Frontal cortex (tissue), 4 donors: ENCODE results near the gene ENTR1. TPM values are rescaled to one million over a fixed set of nuclear protein-coding genes. Genes with fewer than 3 reads are reported as not detected.

Experiments used
- DNase-seq, 2 donors: peaks; one replicate each; pipeline ENCODE4 v3.0.0; 2012; ENCODE audit warnings: low spot score in 2 of 2
- FAIRE-seq: peaks from 2 replicates; lab custom pipeline; 2012; peaks lifted over from hg19 to GRCh38; lab: Jason Lieb, UNC
- total RNA-seq: library from RNA; depleted of rRNA; stranded (reverse); fragments of >200 nt; gene quantifications from one replicate; pipeline ENCODE4 v1.2.3, GENCODE V29; 2014
- donor health status: control.
- donor health status: control.
- donor health status: control.

ENTR1 gene
- total RNA-seq, 1 donor from 2014 or later, result 20.0 TPM

DNA sequence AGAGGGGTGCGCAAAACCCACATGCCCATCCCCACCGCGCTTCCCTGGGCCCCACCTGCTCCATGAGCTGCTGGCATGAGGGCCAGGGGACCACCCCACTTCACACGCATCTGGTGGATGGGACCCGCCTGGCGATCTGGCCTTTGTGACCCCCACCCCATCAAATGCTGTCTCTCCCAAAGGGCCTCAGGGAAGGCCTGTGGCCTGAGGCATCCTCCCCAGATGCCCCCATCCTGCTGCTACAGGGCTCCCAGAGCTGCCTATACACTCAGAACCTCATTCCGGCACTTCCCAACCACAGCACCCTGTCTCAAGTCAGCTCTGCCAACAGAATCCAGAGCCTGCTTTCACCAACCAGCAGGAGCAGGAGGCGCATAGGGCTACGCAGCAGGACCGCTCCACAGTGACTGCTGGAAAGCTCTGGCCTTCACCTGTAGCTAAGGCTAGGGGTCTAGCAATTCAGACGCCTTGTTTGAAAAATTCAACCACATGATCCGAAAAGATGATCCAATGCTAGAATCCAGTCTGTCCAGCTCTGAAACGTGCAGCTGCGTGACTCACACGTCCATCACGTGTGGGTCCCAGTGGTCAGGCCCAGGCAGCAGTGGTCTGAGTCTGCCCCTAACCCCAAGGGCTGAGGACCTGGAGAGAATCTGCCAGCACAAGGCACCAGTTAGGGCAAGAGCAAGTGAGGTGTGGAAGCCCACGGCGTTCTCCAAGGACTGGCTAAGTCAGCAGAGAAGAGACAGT is 9.1 kb downstream of the ENTR1 start:
- no peak for FAIRE-seq
- no peak for DNase-seq

- peak; percentile 98 to 99 for DNase-seq
- FAIRE-seq, result no peak
Observed at GRCh38 chr9:136400038-136400834, 10.2 kb downstream of the ENTR1 start, which contains the start of gene SNAPC4. Gene SNAPC4 (minus strand): TSS chr9:136400170. CDS start chr9:136398428, 1,742 bp downstream.

GRCh38 chr9:136399176-136400037 is 11.0 kb downstream of the ENTR1 start:
- DNase-seq (no peak), FAIRE-seq (no peak)

- DNase-seq (no peak), FAIRE-seq (no peak)
Observed at GRCh38 chr9:136398286-136398685, 12.1 kb downstream of the ENTR1 start.

- DNase-seq (no peak), FAIRE-seq (no peak)
Observed at GRCh38 chr9:136397643-136398042, 12.8 kb downstream of the ENTR1 start.

GRCh38 chr9:136396219-136396515 is 14.2 kb downstream of the ENTR1 start:
- FAIRE-seq, result no peak

GRCh38 chr9:136395345-136396218 is 14.8 kb downstream of the ENTR1 start:
- FAIRE-seq, result no peak
- no peak for DNase-seq

More at GRCh38 chr9:136396219-136396515, 14.2 kb downstream of the ENTR1 start:
- no peak for DNase-seq

DNA sequence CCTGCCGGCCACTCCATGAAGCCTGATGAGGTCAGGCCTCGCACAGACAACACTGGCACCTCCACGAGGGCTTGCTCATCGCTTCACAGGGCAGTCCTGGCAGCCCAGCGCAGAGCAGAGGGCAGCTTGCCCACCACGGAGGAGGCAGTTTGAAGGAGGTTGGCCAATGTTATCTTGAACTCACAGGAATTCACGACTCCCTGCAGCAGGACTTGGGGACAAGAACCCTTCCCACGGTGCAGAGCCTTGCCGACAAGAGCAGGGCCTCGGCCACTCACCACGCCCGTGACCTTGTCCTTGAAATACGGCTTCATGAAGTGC is 15.4 kb downstream of the ENTR1 start:
- DNase-seq (no peak), FAIRE-seq (no peak)

- DNase-seq (no peak), FAIRE-seq (no peak)
Observed at GRCh38 chr9:136394312-136395019, 15.9 kb downstream of the ENTR1 start.

GRCh38 chr9:136393531-136393930 is 16.9 kb downstream of the ENTR1 start:
- no peak for FAIRE-seq

GRCh38 chr9:136392538-136393449 is 17.6 kb downstream of the ENTR1 start:
- FAIRE-seq (no peak), DNase-seq (no peak)

More at GRCh38 chr9:136393531-136393930, 16.9 kb downstream of the ENTR1 start:
- no peak for DNase-seq

DNA sequence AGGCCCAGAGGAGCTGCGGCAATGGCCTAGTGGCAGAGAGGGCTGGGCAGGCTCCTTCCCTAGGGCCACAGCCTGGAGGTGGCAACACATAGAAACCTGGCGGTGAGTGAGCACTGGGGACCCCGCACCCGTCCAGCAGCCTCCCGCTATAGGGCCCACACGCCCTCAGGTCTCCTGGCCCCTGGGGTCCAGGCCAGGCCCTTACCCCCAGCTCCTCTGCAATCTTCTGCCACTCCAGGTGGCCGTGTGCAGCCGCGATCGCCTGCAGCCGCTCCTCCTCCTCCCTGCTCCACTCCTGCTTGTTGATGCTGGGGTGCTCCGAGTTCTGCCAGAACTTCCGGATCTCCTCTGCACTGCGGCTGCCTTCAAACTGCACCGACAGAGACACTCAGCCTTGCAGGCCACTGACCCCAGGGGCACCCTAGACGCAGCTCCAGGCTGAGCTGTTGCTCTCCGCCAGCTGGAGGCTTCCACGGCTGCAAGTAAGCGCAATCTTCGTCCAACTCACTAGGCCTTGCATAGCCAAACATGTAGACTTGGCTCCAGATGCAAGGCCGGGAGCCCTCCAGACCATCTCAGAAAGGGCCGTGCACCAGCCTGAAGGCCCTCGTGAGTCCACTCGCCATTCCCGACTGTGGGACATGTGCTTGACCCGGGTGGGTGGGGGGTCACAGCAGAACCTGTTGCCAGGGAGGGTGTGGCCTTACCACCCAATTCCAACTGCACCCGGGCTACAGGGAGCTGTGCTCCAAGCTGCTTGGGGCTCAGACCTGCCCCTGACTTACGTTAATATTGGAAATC is 18.5 kb downstream of the ENTR1 start:
- FAIRE-seq (no peak), DNase-seq (no peak)

GRCh38 chr9:136389396-136389795 is 21.0 kb downstream of the ENTR1 start:
- DNase-seq (no peak), FAIRE-seq (no peak)

- FAIRE-seq, result no peak
Observed at GRCh38 chr9:136387217-136387616, 23.2 kb downstream of the ENTR1 start.

DNA sequence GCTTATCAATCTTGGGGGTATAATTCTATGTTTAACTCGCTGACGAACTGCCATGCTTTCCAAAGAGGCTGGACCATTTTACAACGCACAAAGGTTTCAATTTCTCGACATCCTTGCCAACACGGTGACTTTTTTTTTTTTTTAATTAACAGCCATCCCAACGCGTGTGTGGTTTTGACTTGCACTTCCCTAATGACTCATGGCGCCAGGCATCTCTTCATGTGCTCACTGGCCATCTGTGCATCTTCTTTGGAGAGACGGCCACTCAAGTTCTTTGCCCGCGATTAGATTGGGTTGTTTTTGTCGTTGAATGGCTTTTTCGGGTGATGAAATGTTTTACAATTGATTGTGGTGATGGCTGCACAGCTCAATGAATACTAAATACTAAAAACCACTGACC is 24.4 kb downstream of the ENTR1 start:
- DNase-seq, result no peak

More at GRCh38 chr9:136387217-136387616, 23.2 kb downstream of the ENTR1 start:
- no peak for DNase-seq

DNA sequence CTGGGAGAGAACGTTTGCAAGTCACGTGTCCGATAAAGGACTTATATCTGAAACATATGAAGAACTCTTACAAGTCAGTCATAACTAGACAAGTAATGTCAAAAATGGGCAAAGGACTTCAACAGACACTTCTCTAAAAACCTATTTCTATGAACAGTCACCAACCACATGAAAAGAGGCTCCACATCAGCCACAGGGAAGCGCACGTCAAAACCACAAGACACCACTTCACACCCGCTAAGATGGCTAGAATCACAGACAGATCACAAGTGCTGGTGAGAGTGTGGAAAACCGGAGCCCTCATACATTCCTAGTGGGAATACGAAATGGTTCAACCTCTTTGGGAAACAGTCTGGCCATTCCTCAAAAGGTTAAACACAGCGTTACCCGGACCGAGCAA is 25.4 kb downstream of the ENTR1 start:
- DNase-seq, result no peak
- no peak for FAIRE-seq

More for the DNA sequence above, 24.4 kb downstream of the ENTR1 start:
- FAIRE-seq, result no peak

- DNase-seq, result no peak
- no peak for FAIRE-seq
Observed at GRCh38 chr9:136383436-136383835, 27.0 kb downstream of the ENTR1 start.
